H1 (cell line): Measurements from ENCODE around the gene SERPINA1. TPM values are rescaled to one million over a fixed set of nuclear protein-coding genes. Genes with fewer than 3 reads are reported as not detected.

Experiments
- CTCF ChIA-PET: fragments of 300-600 bp; sonication (Branson Sonifier 250); formaldehyde crosslinking; loops from one replicate; lab custom pipeline; 2021; ENCODE audit not compliant: partially characterized antibody; lab: Charles Lee
- POLR2A ChIA-PET: fragments of 300-600 bp; sonication (Branson Sonifier 250); formaldehyde crosslinking; loops from one replicate; lab custom pipeline; 2021; ENCODE audit warnings: inconsistent platforms; ENCODE audit not compliant: partially characterized antibody; lab: Charles Lee
- DNase-seq, 2 experiments: peaks; one replicate each; pipeline versions ENCODE4 v3.0.0 to v3.0.0-alpha.2; 2010 to 2022; ENCODE audit warnings: low spot score in 2 of 2, low read depth in 1 of 2, mixed read lengths in 1 of 2
- FAIRE-seq: peaks from 2 replicates; lab custom pipeline; 2011; peaks lifted over from hg19 to GRCh38; lab: Jason Lieb, UNC
- H2AFZ ChIP-seq: 2 replicates; pipeline ENCODE4 v1.8.1; 2012; ENCODE audit warnings: low read length, inconsistent platforms
- H2AK5ac ChIP-seq: 2 replicates; pipeline ENCODE4 v1.6.1; 2013; ENCODE audit warnings: low read depth, low read length
- H2BK120ac ChIP-seq: replicated peaks from 2 replicates; pipeline ENCODE3; 2013; ENCODE audit warnings: low read depth, low read length, inconsistent platforms
- H2BK12ac ChIP-seq: 2 replicates; pipeline ENCODE4 v1.6.1; 2013; ENCODE audit warnings: low read depth, low read length
- H2BK15ac ChIP-seq: 2 replicates; pipeline ENCODE4 v1.6.1; 2013; ENCODE audit warnings: low read length
- H2BK20ac ChIP-seq: 2 replicates; pipeline ENCODE4 v1.6.1; 2013; ENCODE audit warnings: low read length
- H2BK5ac ChIP-seq: 2 replicates; pipeline ENCODE4 v1.6.1; 2013; ENCODE audit warnings: low read depth, low read length
- H3K14ac ChIP-seq: 2 replicates; pipeline ENCODE4 v1.6.1; 2013; ENCODE audit warnings: inconsistent platforms; ENCODE audit not compliant: insufficient read length
- H3K18ac ChIP-seq: 2 replicates; pipeline ENCODE4 v1.6.1; 2013; ENCODE audit warnings: low read length; ENCODE audit errors: extremely low read depth
- H3K23ac ChIP-seq: 2 replicates; pipeline ENCODE4 v1.6.1; 2013; ENCODE audit warnings: inconsistent platforms; ENCODE audit not compliant: insufficient read length
- H3K23me2 ChIP-seq: 2 replicates; pipeline ENCODE4 v1.6.1; 2013; ENCODE audit warnings: low read depth, low read length
- H3K27ac ChIP-seq: 2 replicates; pipeline ENCODE4 v1.6.1; 2011; ENCODE audit warnings: low read depth, low read length, inconsistent platforms
- H3K27me3 ChIP-seq, 4 experiments: replicated peaks in 1 of 4; 1 replicate in 1 of 4; 2 replicates in 3 of 4; pipeline versions ENCODE4 v1.6.1 to v1.8.1; 2011 to 2013; ENCODE audit warnings: low read length in 3 of 4, mild to moderate bottlenecking in 3 of 4, inconsistent platforms in 2 of 4, mixed read lengths in 2 of 4, moderate library complexity in 1 of 4; ENCODE audit not compliant: control insufficient read depth in 3 of 4, insufficient read depth in 3 of 4; ENCODE audit errors: extremely low read depth in 1 of 4
- H3K36me3 ChIP-seq, 4 experiments: 2 replicates each; pipeline versions ENCODE4 v1.6.1 to v1.8.1; 2011 to 2013; ENCODE audit warnings: mild to moderate bottlenecking in 4 of 4, low read length in 3 of 4, moderate library complexity in 2 of 4, control low read depth in 1 of 4, inconsistent platforms in 1 of 4; ENCODE audit not compliant: insufficient read depth in 4 of 4, control insufficient read depth in 2 of 4
- H3K4ac ChIP-seq: replicated peaks from 2 replicates; pipeline ENCODE3; 2013; ENCODE audit warnings: low read length, low read depth, mixed read lengths, inconsistent platforms; ENCODE audit not compliant: insufficient read length
- H3K4me1 ChIP-seq, 4 experiments: replicated peaks in 1 of 4; 1 replicate in 1 of 4; 2 replicates in 3 of 4; pipeline versions ENCODE4 v1.6.1 to v1.8.1; 2011 to 2013; ENCODE audit warnings: low read length in 3 of 4, inconsistent platforms in 2 of 4, mixed read lengths in 1 of 4; ENCODE audit not compliant: insufficient read depth in 4 of 4, control insufficient read depth in 3 of 4
- H3K4me2 ChIP-seq, 2 experiments: 2 replicates each; pipeline versions ENCODE4 v1.6.1 to v1.8.1; 2011 to 2013; ENCODE audit warnings: low read depth in 2 of 2, low read length in 2 of 2, control low read depth in 1 of 2, inconsistent platforms in 1 of 2, mild to moderate bottlenecking in 1 of 2; ENCODE audit not compliant: insufficient read depth in 1 of 2
- H3K4me3 ChIP-seq, 4 experiments: fragments of 200-600, 300-600 bp in 1 of 4; sonication (generic), shearing (Covaris generic), sonication (Bioruptor Twin) in 1 of 4; 2 replicates each; pipeline versions ENCODE4 v1.5.1 to v1.8.1; 2011 to 2016; ENCODE audit warnings: low read length in 4 of 4, low read depth in 3 of 4, control low read depth in 2 of 4, inconsistent platforms in 2 of 4, mild to moderate bottlenecking in 2 of 4, mixed read lengths in 1 of 4, moderate library complexity in 1 of 4; ENCODE audit not compliant: insufficient read depth in 2 of 4; ENCODE audit errors: extremely low read depth in 1 of 4
- H3K56ac ChIP-seq: replicated peaks from 2 replicates; pipeline ENCODE3; 2013; ENCODE audit warnings: low read depth, mild to moderate bottlenecking, mixed read lengths, low read length, inconsistent platforms; ENCODE audit not compliant: insufficient read length
- H3K79me1 ChIP-seq: 2 replicates; pipeline ENCODE4 v1.6.1; 2013; ENCODE audit warnings: low read depth, low read length, control low read depth
- H3K79me2 ChIP-seq, 2 experiments: 2 replicates each; pipeline versions ENCODE4 v1.6.1 to v1.8.1; 2012 to 2013; ENCODE audit warnings: low read length in 2 of 2, mild to moderate bottlenecking in 2 of 2, inconsistent platforms in 1 of 2; ENCODE audit not compliant: insufficient read depth in 2 of 2, control insufficient read depth in 1 of 2
- H3K9ac ChIP-seq, 4 experiments: replicated peaks in 1 of 4; 1 replicate in 1 of 4; 2 replicates in 3 of 4; pipeline versions ENCODE4 v1.6.1 to v1.8.1; 2011 to 2013; ENCODE audit warnings: low read depth in 3 of 4, low read length in 3 of 4, control low read depth in 2 of 4, mild to moderate bottlenecking in 2 of 4, moderate library complexity in 2 of 4, inconsistent platforms in 1 of 4; ENCODE audit errors: extremely low read depth in 1 of 4
- H3K9me3 ChIP-seq, 2 experiments: 2 replicates each; pipeline versions ENCODE4 v1.6.1 to v1.8.1; 2012 to 2013; ENCODE audit warnings: mild to moderate bottlenecking in 2 of 2, moderate library complexity in 2 of 2, control low read depth in 1 of 2, inconsistent platforms in 1 of 2, low read depth in 1 of 2, low read length in 1 of 2, mixed read lengths in 1 of 2; ENCODE audit not compliant: insufficient read depth in 2 of 2
- H4K20me1 ChIP-seq, 2 experiments: replicated peaks in 1 of 2; 2 replicates each; pipeline versions ENCODE3 to v1.8.1; 2011 to 2013; ENCODE audit warnings: inconsistent platforms in 2 of 2, low read length in 2 of 2, mild to moderate bottlenecking in 1 of 2; ENCODE audit not compliant: insufficient read depth in 2 of 2, control insufficient read depth in 1 of 2
- H4K5ac ChIP-seq: 2 replicates; pipeline ENCODE4 v1.6.1; 2013; ENCODE audit warnings: low read length, low read depth, mixed read lengths, inconsistent platforms; ENCODE audit not compliant: insufficient read length
- H4K8ac ChIP-seq: 2 replicates; pipeline ENCODE4 v1.8.0; 2013; ENCODE audit warnings: mild to moderate bottlenecking, moderate library complexity, low read length, inconsistent platforms; ENCODE audit not compliant: insufficient read depth; ENCODE audit errors: extremely low read depth
- H4K91ac ChIP-seq: replicated peaks from 2 replicates; pipeline ENCODE3; 2013; ENCODE audit warnings: low read length, mixed read lengths, inconsistent platforms; ENCODE audit not compliant: insufficient read length
- BCL11A ChIP-seq, 2 experiments: IDR thresholded peaks; one replicate each; pipeline ENCODE4 v1.6.1; 2011; ENCODE audit warnings: low read depth in 2 of 2, low read length in 2 of 2, mild to moderate bottlenecking in 2 of 2
- CEBPB ChIP-seq: IDR thresholded peaks from 2 replicates; pipeline ENCODE4 v1.6.1; 2012; ENCODE audit warnings: low read depth, low read length
- CHD2 ChIP-seq: IDR thresholded peaks from 2 replicates; pipeline ENCODE4 v1.6.1; 2012; ENCODE audit warnings: low read length, improper control_type of control experiment
- EGR1 ChIP-seq: IDR thresholded peaks from 2 replicates; pipeline ENCODE4 v1.6.1; 2011; ENCODE audit warnings: low read depth, low read length, borderline replicate concordance
- EZH2 ChIP-seq: fragments of 200-600 bp; sonication (generic); IDR thresholded peaks from 2 replicates; pipeline ENCODE4 v1.7.1; 2012; ENCODE audit warnings: low read depth, mild to moderate bottlenecking, moderate library complexity, low read length, inconsistent platforms; ENCODE audit not compliant: severe bottlenecking
- KDM1A ChIP-seq: fragments of 200-600, 300-600 bp; sonication (generic); IDR thresholded peaks from 2 replicates; pipeline ENCODE4 v1.7.1; 2016; ENCODE audit warnings: mild to moderate bottlenecking, low read length, borderline replicate concordance
- MAX ChIP-seq: IDR thresholded peaks from 2 replicates; pipeline ENCODE4 v1.6.1; 2012; ENCODE audit warnings: inconsistent platforms
- NRF1 ChIP-seq: IDR thresholded peaks from 2 replicates; pipeline ENCODE4 v1.6.1; 2011; ENCODE audit warnings: mild to moderate bottlenecking, low read depth, low read length, improper control_type of control experiment
- POLR2A ChIP-seq, 2 experiments: IDR thresholded peaks; 1 replicate in 1 of 2; 2 replicates in 1 of 2; pipeline ENCODE4 v1.6.1; 2011; ENCODE audit warnings: low read depth in 2 of 2, low read length in 2 of 2, mild to moderate bottlenecking in 2 of 2; ENCODE audit errors: control extremely low read depth in 1 of 2
- POLR2AphosphoS5 ChIP-seq: IDR thresholded peaks from 2 replicates; pipeline ENCODE4 v1.6.1; 2011; ENCODE audit warnings: low read depth, low read length
- SIRT6 ChIP-seq: IDR thresholded peaks from one replicate; pipeline ENCODE4 v1.7.1; 2012; ENCODE audit warnings: low read length, inconsistent platforms
- SIX5 ChIP-seq: IDR thresholded peaks from 2 replicates; pipeline ENCODE4 v1.6.1; 2011; ENCODE audit warnings: mild to moderate bottlenecking, low read depth, low read length
- SP2 ChIP-seq: IDR thresholded peaks from 2 replicates; pipeline ENCODE4 v1.6.1; 2012; ENCODE audit warnings: mild to moderate bottlenecking, low read length, inconsistent platforms
- TAF1 ChIP-seq: IDR thresholded peaks from 2 replicates; pipeline ENCODE4 v1.6.1; 2011; ENCODE audit warnings: mild to moderate bottlenecking, low read depth, low read length
- TAF7 ChIP-seq: optimal IDR thresholded peaks from 2 replicates; pipeline ENCODE3; 2011; ENCODE audit warnings: low read depth, mild to moderate bottlenecking, inconsistent platforms, low read length, moderate library complexity, borderline replicate concordance
- ZNF274 ChIP-seq: IDR thresholded peaks from 2 replicates; pipeline ENCODE4 v1.7.0; 2012; ENCODE audit warnings: low read length, borderline replicate concordance; ENCODE audit errors: extremely low read depth
- WGBS, 2 experiments: shearing (Covaris generic) in 1 of 2; methylation state at CpG; one replicate each; pipeline versions ENCODE4 v1.1.6 to v1.1.7; 2013 to 2015; ENCODE audit warnings: low lambda C conversion rate in 2 of 2, mixed read lengths in 2 of 2, inconsistent platforms in 1 of 2, low coverage in 1 of 2, missing lambda C conversion rate in 1 of 2; ENCODE audit not compliant: insufficient replicate concordance in 2 of 2, insufficient coverage in 1 of 2, insufficient read length in 1 of 2; ENCODE audit errors: extremely low coverage in 1 of 2, missing lambda C conversion rate in 1 of 2; 5-methylcytosine and 5-hydroxymethylcytosine counted together
- polyA plus RNA-seq, 7 experiments: library from polyadenylated mRNA; depleted of rRNA in 3 of 7; stranded (reverse) in 5 of 7; unstranded in 2 of 7; fragments of >200 nt in 5 of 7; fragments of 200-250 nt in 2 of 7; gene quantifications; 1 replicate in 5 of 7; 2 replicates in 1 of 7; 4 replicates in 1 of 7; pipeline versions ENCODE4 v1.2.1 to v1.2.3, GENCODE V29; 2011 to 2013; ENCODE audit warnings: missing spikeins in 2 of 7, mixed read lengths in 2 of 7
- total RNA-seq: library from RNA; stranded (reverse); fragmentation: NEBNext Ultra II Directional; extraction: Animal tissue kit (Norgen Biotek cat#: 25700); gene quantifications from 2 replicates; pipeline ENCODE4 v1.2.1, GENCODE V29; 2021

Gene SERPINA1
- total and polyA plus RNA-seq, 2 of the 8 experiments (the other 6 are each of a cell fraction or from before 2014, with no cell fraction given) = 0.08 TPM; not detected in 1

- Histone ChIP-seq H3K4me3 (no peak overlapping the region), H2BK20ac (no peak overlapping the region; the same call in 1 of the 2 replicates), H2BK5ac (no peak overlapping the region), H2BK12ac (no peak overlapping the region), H3K14ac (no peak overlapping the region), H3K18ac (no peak overlapping the region), H3K4me2 (no peak overlapping the region), H3K4me1 (peaks cover 3 to 21% (median 9%) of the 10 kb centered on the region in 4 experiments; a peak in 6 of 7 replicates), H4K20me1 (no peaks in the 10 kb centered on the region), H3K9ac (no peak overlapping the region), H3K27me3 (no peaks in the 10 kb centered on the region; a peak in 1 of 7 replicates), H3K56ac (no peak overlapping the region), H4K5ac (no peak overlapping the region), H3K79me1 (no peaks in the 10 kb centered on the region), H4K91ac (no peak overlapping the region), H3K36me3 (no peaks in the 10 kb centered on the region), H3K9me3 (no peaks in the 10 kb centered on the region), H3K27ac (no peak overlapping the region), H2AFZ (no peak overlapping the region), H3K23ac (no peak overlapping the region), H3K23me2 (no peaks in the 10 kb centered on the region), H3K79me2 (no peaks in the 10 kb centered on the region), H2BK15ac (no peak overlapping the region), H3K4ac (no peak overlapping the region), H2AK5ac (no peak overlapping the region), H2BK120ac (no peak overlapping the region), H4K8ac (no peak overlapping the region)
- FAIRE-seq = no peak
- ChIA-PET POLR2A (interaction anchor here (1.2 kb wide), 1 partner anchor 11 kb away, joined by 3 read pairs; no protein-coding TSS in a partner anchor), CTCF (interaction anchor here (3.4 kb wide), 1 partner anchor 13 kb away, joined by 17 read pairs; no protein-coding TSS in a partner anchor)
- DNase-seq = no peak
- WGBS, 2 experiments = 85% methylated on average over 3 of the region's 3 CpGs; no CpG with 5 or more reads in 1 of the 2 experiments
- TF ChIP-seq EGR1 = no peak
- TF ChIP-seq ZNF274 = no peak
- no peak for TF ChIP-seq SIX5
- TF ChIP-seq EZH2 = no peak
- TF ChIP-seq CEBPB = no peak
- TF ChIP-seq BCL11A (IDR thresholded peaks at IDR 0.05; ENCODE audit: low read depth in 2 of 2, low read length in 2 of 2) = no peak
- no peak for TF ChIP-seq POLR2AphosphoS5
- no peak for TF ChIP-seq SIRT6
- no peak for TF ChIP-seq CHD2
- no peak for TF ChIP-seq TAF1
- no peak for TF ChIP-seq TAF7
- no peak for TF ChIP-seq KDM1A
- no peak for TF ChIP-seq NRF1
- TF ChIP-seq MAX = no peak
- TF ChIP-seq SP2 = no peak
- no peak for TF ChIP-seq POLR2A (IDR thresholded peaks at IDR 0.05; ENCODE audit: control extremely low read depth in 1 of 2, low read depth in 2 of 2, low read length in 2 of 2)
Observed at GRCh38 chr14:94385553-94386057, 2.8 kb downstream of the SERPINA1 start.
